Muscle of leg (tissue), 11 donors: ENCODE data around the gene WFDC1. TPM values are rescaled to one million over a fixed set of nuclear protein-coding genes. Genes with fewer than 3 reads are reported as not detected.

Source experiments
- DNase-seq: peaks from one replicate; pipeline ENCODE4 v3.0.0; 2013
- H3K27ac ChIP-seq: one replicate; pipeline ENCODE4 v1.5.1; 2013; ENCODE audit warnings: mild to moderate bottlenecking, low read length, control low read depth
- H3K27me3 ChIP-seq: one replicate; pipeline ENCODE4 v1.6.1; 2013; ENCODE audit warnings: low read length; ENCODE audit not compliant: control insufficient read depth, insufficient read depth
- H3K36me3 ChIP-seq: one replicate; pipeline ENCODE4 v1.6.1; 2013; ENCODE audit warnings: low read length; ENCODE audit not compliant: control insufficient read depth, insufficient read depth
- H3K4me1 ChIP-seq: one replicate; pipeline ENCODE4 v1.6.1; 2013; ENCODE audit warnings: low read length; ENCODE audit not compliant: control insufficient read depth, insufficient read depth
- H3K4me3 ChIP-seq: one replicate; pipeline ENCODE4 v1.5.1; 2013; ENCODE audit warnings: low read length, control low read depth
- H3K9me3 ChIP-seq: replicated peaks from 2 replicates; pipeline ENCODE4 v1.6.1; 2013; ENCODE audit warnings: low read depth, low read length; ENCODE audit not compliant: control insufficient read depth
- WGBS: methylation state at CpG from one replicate; pipeline ENCODE4 v1.1.5; 2013; ENCODE audit warnings: missing lambda C conversion rate; ENCODE audit not compliant: insufficient coverage; 5-methylcytosine and 5-hydroxymethylcytosine counted together
- polyA plus RNA-seq, 8 donors: library from polyadenylated mRNA; unstranded; fragments of 120-200 nt; gene quantifications; one replicate each; pipeline versions ENCODE4 v1.2.1 to v1.2.3, GENCODE V29; 2013; ENCODE audit warnings: inconsistent platforms in 1 of 8, low replicate concordance in 1 of 8; ENCODE audit not compliant: insufficient read length in 8 of 8, insufficient read depth in 1 of 8
- total RNA-seq: library from RNA; stranded (reverse); fragments of 120-200 nt; gene quantifications from one replicate; pipeline ENCODE4 v1.2.4, GENCODE V29; 2013

The WFDC1 gene
- total and polyA plus RNA-seq, 9 donors = 1.2 to 4.4 (median 2.4) TPM

- no peaks in the 10 kb centered on the region for H3K9me3 ChIP-seq
- peaks cover 25% of the 10 kb centered on the region for H3K4me1 ChIP-seq
- no peaks in the 10 kb centered on the region for H3K36me3 ChIP-seq
- H3K27ac ChIP-seq = no peak overlapping the region
- 62% methylated on average over 4 of the region's 6 CpGs for WGBS
- H3K27me3 ChIP-seq = peaks cover 3% of the 10 kb centered on the region
- H3K4me3 ChIP-seq = no peak overlapping the region
- no peak for DNase-seq
These were observed 12.1 kb upstream of the WFDC1 start for GRCh38 chr16:84282533-84282932.

- no peak for DNase-seq
- no peaks in the 10 kb centered on the region for H3K36me3 ChIP-seq
- WGBS = 39% methylated on average over 23 of the region's 24 CpGs
- peak overlapping the region; percentile 31 for H3K27ac ChIP-seq
- H3K4me1 ChIP-seq = peaks cover 25% of the 10 kb centered on the region
- no peaks in the 10 kb centered on the region for H3K9me3 ChIP-seq
- no peak overlapping the region for H3K4me3 ChIP-seq
- peaks cover 3% of the 10 kb centered on the region for H3K27me3 ChIP-seq
These were observed 11.1 kb upstream of the WFDC1 start for GRCh38 chr16:84283314-84284153.

- peak; percentile 77 for DNase-seq
- WGBS = 9% methylated on average over 7 of the region's 13 CpGs
- H3K27ac ChIP-seq = peak overlapping the region; percentile 31
These were observed 10.4 kb upstream of the WFDC1 start for GRCh38 chr16:84284154-84284722.

GRCh38 chr16:84286578-84287240 is 8.0 kb upstream of the WFDC1 start:
- Histone ChIP-seq H3K4me1 (peaks cover 25% of the 10 kb centered on the region), H3K27me3 (no peaks in the 10 kb centered on the region), H3K4me3 (no peak overlapping the region), H3K27ac (peak overlapping the region; percentile 60), H3K36me3 (no peaks in the 10 kb centered on the region), H3K9me3 (no peaks in the 10 kb centered on the region)
- WGBS = 47% methylated on average over 11 of the region's 16 CpGs
- DNase-seq = peak; percentile 63

More at GRCh38 chr16:84284154-84284722, 10.4 kb upstream of the WFDC1 start:
- Histone ChIP-seq H3K4me1 (peaks cover 25% of the 10 kb centered on the region), H3K36me3 (no peaks in the 10 kb centered on the region), H3K9me3 (no peaks in the 10 kb centered on the region), H3K27me3 (peaks cover 3% of the 10 kb centered on the region), H3K4me3 (no peak overlapping the region)

- DNase-seq = no peak
- peaks cover 28% of the 10 kb centered on the region for H3K4me1 ChIP-seq
- no CpG with 5 or more reads among the region's 8 CpGs for WGBS
- H3K9me3 ChIP-seq = no peaks in the 10 kb centered on the region
- no peaks in the 10 kb centered on the region for H3K36me3 ChIP-seq
- H3K27ac ChIP-seq = no peak overlapping the region
- no peak overlapping the region for H3K4me3 ChIP-seq
- no peaks in the 10 kb centered on the region for H3K27me3 ChIP-seq
These were observed 5.8 kb upstream of the WFDC1 start for GRCh38 chr16:84288902-84289301.

- H3K4me3 ChIP-seq = no peak overlapping the region
- H3K4me1 ChIP-seq = peaks cover 40% of the 10 kb centered on the region
- WGBS = no CpG with 5 or more reads among the region's 11 CpGs
- H3K9me3 ChIP-seq = no peaks in the 10 kb centered on the region
- no peak for DNase-seq
- H3K27ac ChIP-seq = no peak overlapping the region
- peaks cover 5% of the 10 kb centered on the region for H3K27me3 ChIP-seq
- H3K36me3 ChIP-seq = no peaks in the 10 kb centered on the region
These were observed 3.5 kb upstream of the WFDC1 start for GRCh38 chr16:84291226-84291625.

GRCh38 chr16:84292011-84292410 is 2.7 kb upstream of the WFDC1 start:
- Histone ChIP-seq H3K27me3 (peaks cover 5% of the 10 kb centered on the region), H3K4me1 (peaks cover 33% of the 10 kb centered on the region), H3K9me3 (no peaks in the 10 kb centered on the region), H3K36me3 (no peaks in the 10 kb centered on the region), H3K27ac (no peak overlapping the region), H3K4me3 (no peak overlapping the region)
- WGBS = 51% methylated on average over 9 of the region's 10 CpGs
- peak; percentile 32 for DNase-seq

GRCh38 chr16:84293406-84293805 is 1.3 kb upstream of the WFDC1 start:
- 98% methylated on average over 5 of the region's 5 CpGs for WGBS
- DNase-seq = no peak
- Histone ChIP-seq H3K4me1 (peaks cover 28% of the 10 kb centered on the region), H3K36me3 (no peaks in the 10 kb centered on the region), H3K9me3 (no peaks in the 10 kb centered on the region), H3K27me3 (peaks cover 5% of the 10 kb centered on the region), H3K27ac (no peak overlapping the region), H3K4me3 (no peak overlapping the region)

- H3K27ac ChIP-seq = no peak overlapping the region
- H3K4me1 ChIP-seq = peaks cover 28% of the 10 kb centered on the region
- H3K36me3 ChIP-seq = no peaks in the 10 kb centered on the region
- DNase-seq = no peak
- no peak overlapping the region for H3K4me3 ChIP-seq
- no peaks in the 10 kb centered on the region for H3K9me3 ChIP-seq
- 27% methylated on average over 3 of the region's 10 CpGs for WGBS
- H3K27me3 ChIP-seq = peaks cover 5% of the 10 kb centered on the region
These were observed 561 bp upstream of the WFDC1 start for GRCh38 chr16:84294117-84294516.

GRCh38 chr16:84295203-84295860 is 654 bp downstream of the WFDC1 start:
- peaks cover 5% of the 10 kb centered on the region for H3K27me3 ChIP-seq
- DNase-seq = no peak
- H3K4me3 ChIP-seq = no peak overlapping the region
- WGBS = 53% methylated on average over 6 of the region's 14 CpGs
- no peaks in the 10 kb centered on the region for H3K9me3 ChIP-seq
- H3K27ac ChIP-seq = no peak overlapping the region
- peaks cover 34% of the 10 kb centered on the region for H3K4me1 ChIP-seq
- H3K36me3 ChIP-seq = no peaks in the 10 kb centered on the region
